ENCODE results near the gene LUC7L3.

LUC7L3 gene

GRCh38 chr17:50685691-50686493, 33.5 kb upstream of the LUC7L3 start:
- in situ Hi-C loops (cut with MboI; ENCODE audit: low sequenced_read_pairs): no loop called here

GRCh38 chr17:50686494-50687199, 32.8 kb upstream of the LUC7L3 start:
- in situ Hi-C loops (cut with MboI; ENCODE audit: low sequenced_read_pairs): no loop called here

- in situ Hi-C loops (cut with MboI; ENCODE audit: low sequenced_read_pairs): no loop called here
These were observed 32.0 kb upstream of the LUC7L3 start for GRCh38 chr17:50687200-50688066.

- in situ Hi-C loops (cut with MboI; ENCODE audit: low sequenced_read_pairs): no loop called here
These were observed 31.2 kb upstream of the LUC7L3 start for GRCh38 chr17:50688245-50688644.

GRCh38 chr17:50689251-50689650, 30.2 kb upstream of the LUC7L3 start:
- in situ Hi-C loops (cut with MboI; ENCODE audit: low sequenced_read_pairs): no loop called here

- in situ Hi-C loops (cut with MboI; ENCODE audit: low sequenced_read_pairs): no loop called here
These were observed 29.2 kb upstream of the LUC7L3 start for GRCh38 chr17:50689956-50690886.

- in situ Hi-C loops (cut with MboI; ENCODE audit: low sequenced_read_pairs): no loop called here
These were observed 28.4 kb upstream of the LUC7L3 start for GRCh38 chr17:50690887-50691549.

- in situ Hi-C loops (cut with MboI; ENCODE audit: low sequenced_read_pairs): no loop called here
These were observed 27.6 kb upstream of the LUC7L3 start for GRCh38 chr17:50691550-50692447.

- in situ Hi-C loops (cut with MboI; ENCODE audit: low sequenced_read_pairs): no loop called here
These were observed 26.9 kb upstream of the LUC7L3 start for GRCh38 chr17:50692448-50693035.

GRCh38 chr17:50693036-50693682, 26.2 kb upstream of the LUC7L3 start:
- in situ Hi-C loops (cut with MboI; ENCODE audit: low sequenced_read_pairs): no loop called here

GRCh38 chr17:50696365-50696879, 23.0 kb upstream of the LUC7L3 start:
- in situ Hi-C loops (cut with MboI; ENCODE audit: low sequenced_read_pairs): no loop called here

GRCh38 chr17:50697062-50697461, 22.3 kb upstream of the LUC7L3 start:
- in situ Hi-C loops (cut with MboI; ENCODE audit: low sequenced_read_pairs): no loop called here

- in situ Hi-C loops (cut with MboI; ENCODE audit: low sequenced_read_pairs): no loop called here
These were observed 21.6 kb upstream of the LUC7L3 start for GRCh38 chr17:50697663-50698272.

GRCh38 chr17:50699410-50699809, 20.0 kb upstream of the LUC7L3 start:
- in situ Hi-C loops (cut with MboI; ENCODE audit: low sequenced_read_pairs): no loop called here

- in situ Hi-C loops (cut with MboI; ENCODE audit: low sequenced_read_pairs): no loop called here
These were observed 16.2 kb upstream of the LUC7L3 start for GRCh38 chr17:50703162-50703561.

- in situ Hi-C loops (cut with MboI; ENCODE audit: low sequenced_read_pairs): no loop called here
These were observed 11.9 kb upstream of the LUC7L3 start, which contains the start of gene ANKRD40 for GRCh38 chr17:50707289-50708049. TSS of gene ANKRD40 (minus strand) at chr17:50707914. CDS start at chr17:50707654, 260 bp downstream.

Measured in hTERT RPE-1 (cell line).